Panc1 (cell line): ENCODE results near the gene SPRN. TPM values are rescaled to one million over a fixed set of nuclear protein-coding genes. Genes with fewer than 3 reads are reported as not detected.

Source experiments
- ATAC-seq: fragments of 200-7000 bp; cut with Tn5 transposase; 2 replicates; pipeline ENCODE4 v1.9.1; 2020; ENCODE audit warnings: mild to moderate bottlenecking, moderate library complexity
- BruUV-seq: library from RNA; stranded (reverse); fragments of 400-500 nt; replicated peaks from 2 replicates; lab custom pipeline; 2021; lab: Mats Ljungman, UMichigan
- CTCF ChIA-PET: fragments of 300-600 bp; sonication (Branson Sonifier 250); formaldehyde crosslinking; loops from one replicate; lab custom pipeline; 2022; ENCODE audit warnings: antibody characterized with exemption; lab: Charles Lee
- POLR2A ChIA-PET: fragments of 300-600 bp; sonication (Branson Sonifier 250); formaldehyde crosslinking; loops from one replicate; lab custom pipeline; 2022; ENCODE audit warnings: antibody characterized with exemption; lab: Charles Lee
- DNase-seq: peaks from one replicate; pipeline ENCODE4 v3.0.0-alpha.2; 2010; ENCODE audit warnings: low read depth, low spot score
- H3K27ac ChIP-seq: 2 replicates; pipeline ENCODE4 v1.5.1; 2011; ENCODE audit warnings: mild to moderate bottlenecking, low read length, inconsistent platforms
- H3K27me3 ChIP-seq: fragments of 200-500 bp; sonication (Bioruptor generic); 2 replicates; pipeline ENCODE4 v1.6.0; 2014; ENCODE audit warnings: low read length, inconsistent platforms; ENCODE audit not compliant: control insufficient read depth, insufficient read depth
- H3K36me3 ChIP-seq: fragments of 200-500 bp; sonication (Bioruptor generic); 2 replicates; pipeline ENCODE4 v1.5.1; 2014; ENCODE audit warnings: inconsistent platforms, mild to moderate bottlenecking, low read length, moderate library complexity; ENCODE audit not compliant: control insufficient read depth, insufficient read depth
- H3K4me1 ChIP-seq: 2 replicates; pipeline ENCODE4 v1.5.1; 2011; ENCODE audit warnings: inconsistent platforms, mild to moderate bottlenecking, low read length, moderate library complexity; ENCODE audit not compliant: control insufficient read depth, insufficient read depth
- H3K4me3 ChIP-seq, 2 experiments: 2 replicates each; pipeline ENCODE4 v1.5.1; 2011 to 2012; ENCODE audit warnings: low read depth in 2 of 2, low read length in 2 of 2, mild to moderate bottlenecking in 2 of 2, inconsistent platforms in 1 of 2, moderate library complexity in 1 of 2
- H3K9me3 ChIP-seq: fragments of 200-500 bp; sonication (Bioruptor generic); 2 replicates; pipeline ENCODE4 v1.5.1; 2014; ENCODE audit warnings: low read depth, mild to moderate bottlenecking, inconsistent platforms, low read length, moderate library complexity; ENCODE audit not compliant: control insufficient read depth, insufficient read depth
- CTCF ChIP-seq: fragments of 450-650 bp; IDR thresholded peaks from 2 replicates; pipeline ENCODE4 v1.5.1; 2017; ENCODE audit warnings: mild to moderate bottlenecking
- POLR2AphosphoS5 ChIP-seq: IDR thresholded peaks from 2 replicates; pipeline ENCODE4 v1.6.1; 2012; ENCODE audit warnings: mild to moderate bottlenecking, low read depth, low read length, moderate library complexity
- REST ChIP-seq, 2 experiments: IDR thresholded peaks; 2 replicates each; pipeline ENCODE4 v1.6.1; 2011 to 2012; ENCODE audit warnings: low read depth in 2 of 2, control low read depth in 1 of 2, low read length in 1 of 2, mild to moderate bottlenecking in 1 of 2, moderate library complexity in 1 of 2; ENCODE audit not compliant: insufficient read depth in 1 of 2
- SIN3A ChIP-seq: IDR thresholded peaks from 2 replicates; pipeline ENCODE4 v1.6.1; 2012; ENCODE audit warnings: low read depth, mild to moderate bottlenecking, low read length, moderate library complexity, borderline replicate concordance; ENCODE audit not compliant: insufficient read depth
- TCF7L2 ChIP-seq: IDR thresholded peaks from 2 replicates; pipeline ENCODE4 v1.6.1; 2011; ENCODE audit warnings: mild to moderate bottlenecking, low read depth, low read length, inconsistent platforms
- in situ Hi-C: cut with HindIII; loops from 2 replicates; pipeline ENCODE4 v1.10.0; 2016; ENCODE audit warnings: low sequenced_read_pairs, low pct_unique_long_range_greater_than_20kb
- intact Hi-C: fragments of 100-400 bp; cut with micrococcal nuclease; formaldehyde crosslinking; loops from one replicate; pipeline ENCODE4 v1.10.0; 2022; ENCODE audit not compliant: unreplicated experiment
- total RNA-seq: library from RNA; stranded (reverse); gene quantifications from one replicate; pipeline ENCODE4 v1.2.1, GENCODE V29; 2021; ENCODE audit not compliant: unreplicated experiment

Gene SPRN
- total RNA-seq, 1 experiment from 2014 or later = 0.64 TPM

- ATAC-seq (no peak), DNase-seq (no peak)
- Histone ChIP-seq H3K4me3 (no peak overlapping the region), H3K36me3 (no peaks in the 10 kb centered on the region), H3K9me3 (no peaks in the 10 kb centered on the region), H3K27ac (no peak overlapping the region), H3K27me3 (peaks cover 3% of the 10 kb centered on the region; the same call in 1 of the 2 replicates), H3K4me1 (no peaks in the 10 kb centered on the region)
- intact Hi-C loops (no loop called here), in situ Hi-C loops (no loop called here)
- CTCF ChIA-PET = no interaction called here
- POLR2A ChIA-PET = interaction anchor here (0.6 kb wide), 1 partner anchor 91 kb away, joined by 4 read pairs; no protein-coding TSS in a partner anchor
- BruUV-seq = no TSS peak
- TF ChIP-seq REST (IDR thresholded peaks at IDR 0.05; ENCODE audit: insufficient read depth in 1 of 2, low read depth in 2 of 2, low read length in 1 of 2) (no peak), POLR2AphosphoS5 (no peak), SIN3A (no peak), TCF7L2 (no peak), CTCF (no peak)
These were observed 36.6 kb upstream of the SPRN start for GRCh38 chr10:133461027-133461426.

GRCh38 chr10:133460208-133460769 is 35.9 kb upstream of the SPRN start:
- Histone ChIP-seq H3K9me3 (no peaks in the 10 kb centered on the region), H3K4me1 (no peaks in the 10 kb centered on the region), H3K27me3 (peaks cover 3% of the 10 kb centered on the region; the same call in 1 of the 2 replicates), H3K27ac (no peak overlapping the region), H3K4me3 (no peak overlapping the region), H3K36me3 (no peaks in the 10 kb centered on the region)
- in situ Hi-C loops (no loop called here), intact Hi-C loops (no loop called here)
- ChIA-PET CTCF (no interaction called here), POLR2A (no interaction called here)
- BruUV-seq = no TSS peak
- ATAC-seq (no peak), DNase-seq (no peak)
- TF ChIP-seq TCF7L2 = no peak
- no peak for TF ChIP-seq POLR2AphosphoS5
- TF ChIP-seq REST (IDR thresholded peaks at IDR 0.05; ENCODE audit: insufficient read depth in 1 of 2, low read depth in 2 of 2, low read length in 1 of 2) = no peak
- TF ChIP-seq CTCF = no peak
- no peak for TF ChIP-seq SIN3A
